HG03354 (cell line): ENCODE measurements around the gene TUBB2B.
"Not testable (repeated sequence)": the region's sequence is repeated elsewhere in the genome, so short reads cannot be mapped to it uniquely, and the experiment has no call there.

ENCODE experiments used
- ATAC-seq: cut with Tn5 transposase; IDR thresholded peaks from one replicate; pipeline ENCODE4 v1.9.1; 2021; ENCODE audit warnings: mild to moderate bottlenecking; ENCODE audit not compliant: unreplicated experiment, poor library complexity, severe bottlenecking

Gene TUBB2B

GRCh38 chr6:3194535-3195419 is 32.7 kb downstream of the TUBB2B start:
- ATAC-seq: no peak

DNA sequence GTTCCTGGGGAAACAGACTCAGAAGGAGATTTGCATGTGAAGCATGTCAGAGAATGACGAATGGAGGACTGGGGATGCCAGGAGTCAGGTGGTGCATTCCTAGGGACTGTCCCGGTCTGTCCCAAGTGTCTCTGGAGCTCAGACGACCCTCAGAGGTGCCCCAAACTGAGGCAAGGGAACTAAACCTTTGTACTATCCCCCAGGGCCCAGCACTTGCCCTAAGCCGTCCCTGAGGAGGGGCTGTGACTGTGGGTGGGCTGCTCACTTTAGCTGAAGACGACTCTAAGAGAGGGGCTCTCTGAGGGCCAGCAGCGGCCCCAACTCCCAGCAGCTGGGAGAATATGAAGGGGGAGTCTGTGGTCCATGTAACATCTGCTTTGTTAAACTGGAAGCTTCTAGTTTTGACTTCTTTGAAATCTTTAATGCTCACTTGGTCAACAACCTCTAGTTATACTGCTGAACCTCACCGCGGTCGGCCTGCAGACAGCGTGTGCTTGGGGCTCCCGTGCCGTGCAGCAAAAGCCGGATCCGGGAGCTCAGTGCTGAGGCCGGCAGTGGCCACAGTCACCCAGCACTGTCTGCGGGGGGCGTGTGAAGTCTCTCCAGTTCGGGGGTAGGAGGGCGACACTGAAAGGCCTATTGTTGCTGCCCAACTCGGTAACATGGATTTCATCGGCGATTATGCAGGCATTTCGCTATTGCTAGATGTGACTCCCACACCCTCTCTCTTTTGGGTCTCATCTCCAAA is 34.2 kb downstream of the TUBB2B start:
- ATAC-seq: no peak

DNA sequence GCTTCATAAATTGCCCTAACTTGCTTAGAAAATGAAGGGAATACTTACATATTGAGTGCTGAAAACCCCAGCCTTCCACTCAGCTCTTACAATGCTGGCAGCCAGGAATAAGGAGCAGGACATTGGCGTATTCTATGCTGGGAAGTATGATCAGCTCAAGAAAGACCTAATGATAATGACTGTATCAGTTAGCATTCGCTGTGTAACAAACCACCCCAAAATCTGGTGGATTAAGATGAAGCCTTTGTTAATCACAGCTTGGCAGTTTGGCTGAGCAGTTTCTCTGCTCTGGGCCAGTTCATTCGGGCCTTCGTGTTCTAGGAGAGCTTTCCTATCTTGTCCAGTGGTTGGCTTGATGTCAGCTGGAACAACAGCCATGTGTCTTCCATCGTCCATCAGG is 36.7 kb downstream of the TUBB2B start:
- no peak for ATAC-seq

DNA sequence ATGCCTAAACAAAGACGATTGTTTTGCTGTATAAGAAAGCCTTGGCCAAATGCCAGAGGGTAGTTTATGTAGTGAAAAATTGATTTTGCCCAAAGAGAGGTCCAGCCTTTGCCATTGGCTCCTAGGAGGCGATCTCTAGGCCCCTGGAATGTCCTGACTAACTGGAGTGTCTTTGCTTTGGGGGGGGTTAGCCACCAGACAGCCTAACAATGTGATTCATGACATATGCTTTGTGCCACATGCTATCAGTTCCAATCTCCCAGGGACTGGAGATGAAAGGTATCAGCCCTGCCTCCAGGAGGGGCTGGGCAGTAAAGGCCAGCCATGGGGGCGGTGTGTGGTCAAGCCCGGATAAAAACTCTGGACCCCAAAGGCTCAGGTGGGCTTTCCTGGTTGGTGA is 37.4 kb downstream of the TUBB2B start:
- no peak for ATAC-seq

- ATAC-seq: not testable (repeated sequence)
These were observed 38.3 kb downstream of the TUBB2B start for GRCh38 chr6:3189192-3189591.

DNA sequence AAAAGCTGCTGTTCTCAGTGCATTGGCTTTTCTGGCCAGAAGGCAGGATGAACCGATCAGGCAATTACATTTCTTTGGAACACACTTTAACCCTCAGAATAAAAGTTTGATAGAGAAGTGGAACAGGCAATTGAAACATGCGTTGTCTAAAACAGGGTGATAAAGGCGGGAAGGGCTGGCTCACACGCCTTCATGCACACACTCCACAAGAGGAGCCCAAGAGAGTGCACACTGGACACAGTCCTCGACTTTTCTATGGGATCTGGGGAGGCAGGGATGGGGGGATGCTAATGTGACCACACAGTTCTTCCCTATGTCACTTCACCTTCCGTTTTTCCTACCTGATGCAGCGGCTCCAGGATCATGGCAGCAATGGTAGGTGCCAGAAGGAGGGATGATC is 39.2 kb downstream of the TUBB2B start:
- no peak for ATAC-seq

- ATAC-seq: no peak
These were observed 40.5 kb downstream of the TUBB2B start for GRCh38 chr6:3186974-3187382.

GRCh38 chr6:3183066-3183465 is 44.4 kb downstream of the TUBB2B start:
- no peak for ATAC-seq

- ATAC-seq: no peak
These were observed 46.3 kb downstream of the TUBB2B start for GRCh38 chr6:3181105-3181504.

- ATAC-seq: not testable (repeated sequence)
These were observed 47.5 kb downstream of the TUBB2B start for GRCh38 chr6:3179945-3180344.

DNA sequence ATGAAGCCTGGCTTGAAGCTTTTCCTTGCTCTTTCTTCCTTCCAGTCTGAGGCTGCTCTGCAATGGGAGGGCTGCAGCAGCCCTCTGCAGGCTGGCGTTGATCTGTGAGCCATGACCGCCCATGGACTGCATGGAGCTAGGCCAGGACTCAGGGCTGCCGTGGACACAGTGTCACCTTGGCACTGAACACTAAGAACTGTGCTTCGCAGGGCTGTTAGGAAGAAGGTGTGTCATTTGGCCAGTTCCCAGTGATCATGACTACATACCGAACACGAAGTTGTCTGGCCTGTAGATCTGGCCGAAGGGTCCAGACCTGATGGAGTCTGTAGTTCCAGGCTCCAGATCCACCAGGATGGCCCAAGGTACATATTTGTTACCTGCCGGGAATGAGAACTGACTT is 48.8 kb downstream of the TUBB2B start:
- not testable (repeated sequence) for ATAC-seq

- no peak for ATAC-seq
These were observed 50.7 kb downstream of the TUBB2B start for GRCh38 chr6:3176562-3177355.

DNA sequence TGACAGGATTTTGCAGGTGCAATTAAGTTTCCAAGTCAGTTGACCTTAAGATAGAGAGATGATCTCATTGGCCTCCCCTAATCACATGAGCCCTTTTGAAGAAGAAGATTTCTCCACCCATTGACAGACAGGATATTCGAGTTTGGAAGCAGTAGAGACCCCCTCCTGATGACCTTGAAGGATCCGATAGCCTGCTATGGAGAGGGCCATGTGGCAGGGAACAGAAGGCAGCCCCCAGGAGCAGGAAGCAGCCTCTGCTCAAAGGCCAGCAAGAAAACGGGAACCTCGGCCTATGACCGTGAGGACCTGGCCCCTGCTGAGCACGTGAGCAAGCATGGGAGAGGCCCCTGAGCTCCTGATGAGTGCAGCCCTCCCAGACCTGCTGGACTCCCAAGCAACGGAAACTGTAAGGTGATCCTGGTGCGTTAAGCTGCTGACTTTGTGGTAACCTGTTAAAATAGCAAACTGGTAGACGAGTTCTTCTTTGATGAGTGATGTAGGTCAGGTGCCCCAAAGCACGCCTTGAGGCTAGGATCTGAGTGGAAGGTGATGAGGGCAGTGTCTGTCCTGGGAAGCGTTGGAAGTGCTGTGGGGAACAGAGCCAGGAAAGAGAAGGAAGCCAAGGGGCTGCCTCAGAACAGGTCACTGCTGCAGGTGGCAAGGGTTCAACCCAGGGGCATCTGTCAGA is 51.6 kb downstream of the TUBB2B start:
- ATAC-seq: no peak
